Measurements from ENCODE around the gene WAC. TPM values are rescaled to one million over a fixed set of nuclear protein-coding genes. Genes with fewer than 3 reads are reported as not detected.

Gene WAC
- total and polyA plus RNA-seq, 4 donors: 27.0 to 227 (median 60.2) TPM

- WGBS, 2 donors: 83 to 87% methylated on average over 5 of the region's 5 CpGs
Measured at GRCh38 chr10:28631896-28632583, 99.1 kb downstream of the WAC start.

DNA sequence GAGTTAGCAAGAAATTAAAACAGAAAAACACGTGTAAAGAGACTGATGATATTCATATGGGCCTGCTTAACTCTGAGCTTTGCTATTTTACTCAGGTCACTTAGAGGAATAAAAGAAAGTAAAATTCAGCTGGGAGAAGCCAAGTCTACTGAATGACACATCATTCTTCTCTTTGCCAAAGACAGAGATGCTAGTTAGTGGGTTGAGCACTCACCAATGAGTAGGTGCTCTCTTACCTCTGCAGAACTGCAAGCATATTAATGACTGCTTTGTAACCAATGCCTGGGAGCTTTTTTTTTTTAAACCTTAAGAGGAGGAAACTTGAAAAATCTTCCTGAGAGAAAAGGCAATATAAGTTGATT is 99.6 kb downstream of the WAC start:
- Histone ChIP-seq H3K9ac (ENCODE audit: insufficient read depth in 1 of 2, low read length in 2 of 2) (no peak overlapping the region), H3K36me3 (ENCODE audit: control insufficient read depth in 4 of 4, insufficient read depth in 4 of 4, low read length in 4 of 4) (no peaks in the 10 kb centered on the region), H3K4me1 (ENCODE audit: control insufficient read depth in 5 of 5, insufficient read depth in 5 of 5, low read length in 5 of 5) (peaks cover 0 to under 1% (median 0%) of the 10 kb centered on the region in 5 donors), H3K4me3 (no peak overlapping the region), H3K9me3 (ENCODE audit: control insufficient read depth in 4 of 4, insufficient read depth in 3 of 4, low read length in 3 of 4) (no peaks in the 10 kb centered on the region), H3K27ac (ENCODE audit: low read depth in 1 of 2, low read length in 1 of 2) (no peak overlapping the region), H3K27me3 (ENCODE audit: control insufficient read depth in 3 of 3, insufficient read depth in 3 of 3, low read length in 2 of 3) (no peaks in the 10 kb centered on the region)
- no peak for DNase-seq
- TF ChIP-seq, protein P1, sequence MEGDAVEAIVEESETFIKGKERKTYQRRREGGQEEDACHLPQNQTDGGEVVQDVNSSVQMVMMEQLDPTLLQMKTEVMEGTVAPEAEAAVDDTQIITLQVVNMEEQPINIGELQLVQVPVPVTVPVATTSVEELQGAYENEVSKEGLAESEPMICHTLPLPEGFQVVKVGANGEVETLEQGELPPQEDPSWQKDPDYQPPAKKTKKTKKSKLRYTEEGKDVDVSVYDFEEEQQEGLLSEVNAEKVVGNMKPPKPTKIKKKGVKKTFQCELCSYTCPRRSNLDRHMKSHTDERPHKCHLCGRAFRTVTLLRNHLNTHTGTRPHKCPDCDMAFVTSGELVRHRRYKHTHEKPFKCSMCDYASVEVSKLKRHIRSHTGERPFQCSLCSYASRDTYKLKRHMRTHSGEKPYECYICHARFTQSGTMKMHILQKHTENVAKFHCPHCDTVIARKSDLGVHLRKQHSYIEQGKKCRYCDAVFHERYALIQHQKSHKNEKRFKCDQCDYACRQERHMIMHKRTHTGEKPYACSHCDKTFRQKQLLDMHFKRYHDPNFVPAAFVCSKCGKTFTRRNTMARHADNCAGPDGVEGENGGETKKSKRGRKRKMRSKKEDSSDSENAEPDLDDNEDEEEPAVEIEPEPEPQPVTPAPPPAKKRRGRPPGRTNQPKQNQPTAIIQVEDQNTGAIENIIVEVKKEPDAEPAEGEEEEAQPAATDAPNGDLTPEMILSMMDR (IDR thresholded peaks at IDR 0.05; ENCODE audit: control extremely low read depth, extremely low read depth): no peak
- WGBS, 2 donors: 71 to 81% methylated on average over 1 of the region's 1 CpG
- no peak for ATAC-seq (ENCODE audit: insufficient read depth, low FRiP score)

More at GRCh38 chr10:28631896-28632583, 99.1 kb downstream of the WAC start:
- Histone ChIP-seq H3K36me3 (ENCODE audit: control insufficient read depth in 4 of 4, insufficient read depth in 4 of 4, low read length in 4 of 4) (no peaks in the 10 kb centered on the region), H3K27me3 (ENCODE audit: control insufficient read depth in 3 of 3, insufficient read depth in 3 of 3, low read length in 2 of 3) (no peaks in the 10 kb centered on the region), H3K4me1 (ENCODE audit: control insufficient read depth in 5 of 5, insufficient read depth in 5 of 5, low read length in 5 of 5) (peaks cover 0 to 5% (median 0%) of the 10 kb centered on the region in 5 donors), H3K9me3 (ENCODE audit: control insufficient read depth in 4 of 4, insufficient read depth in 3 of 4, low read length in 3 of 4) (no peaks in the 10 kb centered on the region), H3K27ac (ENCODE audit: low read depth in 1 of 2, low read length in 1 of 2) (no peak overlapping the region), H3K4me3 (no peak overlapping the region), H3K9ac (ENCODE audit: insufficient read depth in 1 of 2, low read length in 2 of 2) (no peak overlapping the region)
- TF ChIP-seq, protein P1 (IDR thresholded peaks at IDR 0.05; ENCODE audit: control extremely low read depth, extremely low read depth): no peak
- no peak for DNase-seq
- no peak for ATAC-seq (ENCODE audit: insufficient read depth, low FRiP score)

GRCh38 chr10:28633750-28634149 is 100.8 kb downstream of the WAC start:
- 84 to 93% methylated on average over 6 of the region's 6 CpGs for WGBS, 2 donors
- H3K36me3 ChIP-seq (ENCODE audit: control insufficient read depth in 4 of 4, insufficient read depth in 4 of 4, low read length in 4 of 4): no peaks in the 10 kb centered on the region
- H3K4me1 ChIP-seq (ENCODE audit: control insufficient read depth in 5 of 5, insufficient read depth in 5 of 5, low read length in 5 of 5): no peaks in the 10 kb centered on the region
- TF ChIP-seq, protein P1 (IDR thresholded peaks at IDR 0.05; ENCODE audit: control extremely low read depth, extremely low read depth): no peak
- ATAC-seq (ENCODE audit: insufficient read depth, low FRiP score) (no peak), DNase-seq (no peak)
- H3K9me3 ChIP-seq (ENCODE audit: control insufficient read depth in 4 of 4, insufficient read depth in 3 of 4, low read length in 3 of 4): no peaks in the 10 kb centered on the region
- no peak overlapping the region for H3K27ac ChIP-seq (ENCODE audit: low read depth in 1 of 2, low read length in 1 of 2)
- no peaks in the 10 kb centered on the region for H3K27me3 ChIP-seq (ENCODE audit: control insufficient read depth in 3 of 3, insufficient read depth in 3 of 3, low read length in 2 of 3)
- no peak overlapping the region for H3K4me3 ChIP-seq
- H3K9ac ChIP-seq (ENCODE audit: insufficient read depth in 1 of 2, low read length in 2 of 2): no peak overlapping the region

GRCh38 chr10:28637346-28637745 is 104.4 kb downstream of the WAC start:
- Histone ChIP-seq H3K27me3 (ENCODE audit: control insufficient read depth in 3 of 3, insufficient read depth in 3 of 3, low read length in 2 of 3) (no peaks in the 10 kb centered on the region), H3K4me1 (ENCODE audit: control insufficient read depth in 5 of 5, insufficient read depth in 5 of 5, low read length in 5 of 5) (no peaks in the 10 kb centered on the region), H3K9ac (ENCODE audit: insufficient read depth in 1 of 2, low read length in 2 of 2) (no peak overlapping the region), H3K4me3 (no peak overlapping the region), H3K9me3 (ENCODE audit: control insufficient read depth in 4 of 4, insufficient read depth in 3 of 4, low read length in 3 of 4) (peaks cover 0 to 2% (median 0%) of the 10 kb centered on the region in 4 donors), H3K27ac (ENCODE audit: low read depth in 1 of 2, low read length in 1 of 2) (no peak overlapping the region), H3K36me3 (ENCODE audit: control insufficient read depth in 4 of 4, insufficient read depth in 4 of 4, low read length in 4 of 4) (no peaks in the 10 kb centered on the region)
- no peak for ATAC-seq (ENCODE audit: insufficient read depth, low FRiP score)
- 86 to 95% methylated on average over 5 of the region's 5 CpGs for WGBS, 2 donors
- DNase-seq: no peak
- TF ChIP-seq, protein P1 (IDR thresholded peaks at IDR 0.05; ENCODE audit: control extremely low read depth, extremely low read depth): no peak
